GM18873 (cell line): Measurements from ENCODE around the gene INSYN1.
"Not testable (repeated sequence)": the region's sequence is repeated elsewhere in the genome, so short reads cannot be mapped to it uniquely, and the experiment has no call there.

Source experiments
- ATAC-seq: cut with Tn5 transposase; IDR thresholded peaks from one replicate; pipeline ENCODE4 v1.9.1; 2021; ENCODE audit warnings: mild to moderate bottlenecking, moderate library complexity, moderate number of reproducible peaks; ENCODE audit not compliant: unreplicated experiment, low FRiP score

Gene INSYN1

DNA sequence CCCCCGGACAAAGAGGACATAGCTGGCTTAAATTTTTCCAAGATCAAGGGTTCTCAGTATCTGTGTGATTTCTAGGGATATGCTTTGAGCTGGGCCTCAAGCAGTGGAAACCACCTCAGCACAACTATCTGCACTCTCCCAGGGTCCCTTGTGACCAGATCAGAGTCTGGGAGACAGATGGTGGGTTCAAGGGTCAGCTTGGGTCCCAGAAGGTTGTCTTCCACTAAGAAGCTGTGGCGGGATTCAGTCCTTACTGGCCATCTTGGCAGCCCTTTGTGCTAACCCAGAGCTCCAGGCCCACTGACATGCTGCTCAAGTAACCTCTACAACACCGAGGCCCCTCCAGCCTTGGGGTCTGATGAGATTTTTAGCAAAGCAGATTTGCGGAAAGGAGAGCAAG lies 2.7 kb downstream of the INSYN1 start:
- ATAC-seq: no peak

- no peak for ATAC-seq
Measured at GRCh38 chr15:73749971-73750370, 3.2 kb downstream of the INSYN1 start.

GRCh38 chr15:73749533-73749932 lies 3.6 kb downstream of the INSYN1 start:
- ATAC-seq: no peak

DNA sequence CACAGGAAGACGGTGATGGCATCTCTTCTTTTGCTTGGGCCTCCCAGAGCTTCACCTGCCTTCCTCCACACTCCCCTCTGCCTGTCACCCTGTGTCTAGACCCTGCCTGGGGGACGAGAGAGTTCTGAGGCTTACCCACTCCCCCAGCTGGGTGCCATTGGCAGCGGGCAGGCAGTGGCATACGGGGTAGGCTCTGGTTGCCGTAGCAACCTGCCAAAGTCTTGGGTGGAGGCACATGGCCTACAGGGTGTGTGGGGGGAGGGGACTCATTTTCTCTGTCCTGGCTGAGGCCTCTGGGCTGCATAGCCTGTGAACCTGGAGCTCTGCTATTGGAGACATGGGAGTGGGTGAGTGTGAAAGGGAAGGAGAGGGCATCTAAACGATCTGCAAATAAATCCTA lies 4.4 kb downstream of the INSYN1 start:
- ATAC-seq: no peak

GRCh38 chr15:73747847-73748590 lies 5.1 kb downstream of the INSYN1 start:
- ATAC-seq: no peak

GRCh38 chr15:73746883-73747282 lies 6.3 kb downstream of the INSYN1 start:
- no peak for ATAC-seq

GRCh38 chr15:73746261-73746660 lies 6.9 kb downstream of the INSYN1 start:
- ATAC-seq: no peak

DNA sequence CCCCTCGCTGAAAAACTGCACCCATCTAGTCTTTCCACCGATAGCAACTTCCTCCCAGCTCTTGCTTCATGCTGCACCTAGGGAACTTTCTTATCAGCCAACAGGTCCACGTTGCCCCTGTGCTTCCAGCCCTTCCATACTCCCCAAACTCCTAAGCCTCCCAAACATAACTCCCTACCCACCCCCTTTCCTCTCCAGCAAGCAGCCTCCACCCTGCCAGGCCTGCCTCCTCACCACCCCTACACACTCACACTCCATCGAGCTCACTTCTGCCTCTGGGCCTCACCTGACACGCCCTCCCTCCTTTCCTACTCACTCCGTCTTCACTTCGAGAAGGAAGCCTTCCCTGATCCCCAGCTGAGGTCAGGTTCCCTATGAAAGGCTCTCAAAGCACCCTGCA lies 8.1 kb downstream of the INSYN1 start:
- ATAC-seq: no peak

GRCh38 chr15:73744293-73744692 lies 8.9 kb downstream of the INSYN1 start:
- ATAC-seq: no peak

GRCh38 chr15:73741321-73741836 lies 11.8 kb downstream of the INSYN1 start:
- no peak for ATAC-seq

GRCh38 chr15:73740152-73741048 lies 12.8 kb downstream of the INSYN1 start:
- ATAC-seq: no peak

GRCh38 chr15:73737535-73737934 lies 15.6 kb downstream of the INSYN1 start:
- no peak for ATAC-seq

DNA sequence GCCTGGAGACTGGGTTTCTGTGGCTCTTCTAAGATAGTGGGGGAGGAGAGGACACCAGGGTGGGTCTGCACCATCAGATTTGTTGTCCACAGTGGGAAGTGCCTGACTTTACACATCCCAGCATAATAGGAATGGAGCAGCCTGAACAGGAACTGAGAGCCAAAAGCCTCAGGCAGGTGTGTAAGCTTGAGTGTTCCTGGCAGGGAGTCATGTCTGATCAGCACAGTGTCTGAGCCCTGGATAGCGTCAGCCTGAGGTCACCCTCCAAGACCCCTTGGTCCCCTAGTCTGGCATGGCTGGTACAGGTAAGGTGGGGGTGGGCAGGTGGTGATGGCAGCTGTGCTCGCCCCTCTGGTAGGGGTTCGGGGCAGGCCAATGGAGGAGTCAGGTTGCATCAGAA lies 20.2 kb downstream of the INSYN1 start:
- ATAC-seq: no peak

- not testable (repeated sequence) for ATAC-seq
Measured at GRCh38 chr15:73732051-73732450, 21.1 kb downstream of the INSYN1 start.

- no peak for ATAC-seq
Measured at GRCh38 chr15:73727330-73727976, 25.7 kb downstream of the INSYN1 start.

GRCh38 chr15:73724212-73724611 lies 28.9 kb downstream of the INSYN1 start:
- ATAC-seq: no peak

- no peak for ATAC-seq
Measured at GRCh38 chr15:73723191-73723590, 30.0 kb downstream of the INSYN1 start.

- no peak for ATAC-seq
Measured at GRCh38 chr15:73722425-73722824, 30.7 kb downstream of the INSYN1 start.

DNA sequence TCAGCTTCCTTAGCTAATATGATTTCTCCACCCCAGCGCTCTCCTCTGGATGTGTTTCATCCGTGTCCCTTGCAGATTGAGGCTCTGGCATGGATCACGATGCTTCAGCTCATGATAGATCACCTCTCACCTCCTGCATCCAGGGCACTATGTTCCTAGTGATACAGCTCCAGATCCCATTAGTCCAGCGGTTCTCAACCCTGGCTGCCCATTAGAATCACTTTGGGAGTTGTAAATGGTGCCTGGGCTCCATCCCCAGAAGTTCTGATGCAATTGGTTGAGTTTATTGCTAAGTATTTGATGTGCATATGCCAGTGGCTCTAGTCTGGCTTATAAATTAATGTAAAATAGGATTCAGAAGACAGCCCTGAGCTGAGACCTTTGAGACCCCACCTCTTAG lies 34.5 kb downstream of the INSYN1 start:
- ATAC-seq: no peak

GRCh38 chr15:73717802-73718201 lies 35.3 kb downstream of the INSYN1 start:
- ATAC-seq: no peak

DNA sequence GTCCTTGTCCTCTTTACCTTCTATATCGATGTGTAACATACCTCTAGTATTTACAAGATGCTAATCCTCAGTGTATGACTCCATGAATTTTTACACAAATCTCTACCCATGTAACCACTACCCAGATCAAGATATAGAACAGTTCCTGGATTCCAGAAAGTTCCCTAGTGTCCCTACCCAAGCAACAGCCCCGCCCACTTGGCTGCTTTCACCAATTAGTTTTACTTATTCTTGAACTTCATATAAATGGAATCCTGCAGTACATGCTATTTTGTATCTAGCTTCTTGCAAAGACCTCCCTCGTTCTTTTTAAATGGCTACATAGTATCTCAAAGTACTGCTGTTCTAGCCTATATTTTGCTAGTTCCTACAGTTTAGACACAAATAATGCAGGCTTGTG lies 35.9 kb downstream of the INSYN1 start:
- ATAC-seq: no peak
